Cardiac muscle cell (in vitro differentiated cells and primary cell): Measurements from ENCODE around the gene ISCA2. TPM values are rescaled to one million over a fixed set of nuclear protein-coding genes. Genes with fewer than 3 reads are reported as not detected.

Source experiments
- DNase-seq, 2 donors: peaks; one replicate each; pipeline versions ENCODE4 v3.0.0 to v3.0.0-alpha.2; 2010 to 2017; ENCODE audit warnings: low read depth in 1 of 2, low spot score in 1 of 2
- H3K27ac ChIP-seq: fragments of 200-600 bp; sonication (generic); 2 replicates; pipeline ENCODE4 v1.5.1; 2016
- H3K27me3 ChIP-seq: fragments of 200-600 bp; sonication (generic); 2 replicates; pipeline ENCODE4 v1.6.0; 2016; ENCODE audit warnings: control low read depth
- H3K36me3 ChIP-seq: fragments of 200-600 bp; sonication (generic); 2 replicates; pipeline ENCODE4 v1.5.1; 2016; ENCODE audit warnings: control low read depth
- H3K4me1 ChIP-seq: fragments of 200-600 bp; sonication (generic); 2 replicates; pipeline ENCODE4 v1.8.1; 2017; ENCODE audit warnings: low read depth, mild to moderate bottlenecking, mixed run types
- H3K4me3 ChIP-seq: fragments of 200-600 bp; sonication (generic); 2 replicates; pipeline ENCODE4 v1.5.1; 2016; ENCODE audit warnings: mild to moderate bottlenecking
- H3K9me3 ChIP-seq: fragments of 200-600 bp; sonication (generic); 2 replicates; pipeline ENCODE4 v1.5.1; 2017; ENCODE audit warnings: low read depth, mild to moderate bottlenecking, control low read depth
- CTCF ChIP-seq: IDR thresholded peaks from 2 replicates; pipeline ENCODE4 v1.5.1; 2012; ENCODE audit warnings: low read depth, mild to moderate bottlenecking, low read length
- polyA plus RNA-seq: library from polyadenylated mRNA; unstranded; fragments of >200 nt; fragmentation: Nextera tagmentation; extraction: Ambion mirVana; gene quantifications from 2 replicates; pipeline ENCODE4 v1.2.1, GENCODE V29; 2016
- total RNA-seq: library from RNA; depleted of rRNA; stranded (reverse); fragments of >200 nt; gene quantifications from 2 replicates; pipeline ENCODE4 v1.2.3, GENCODE V29; 2016

The ISCA2 gene
- total and polyA plus RNA-seq, 2 experiments from 2014 or later = 26.5 to 141 TPM

GRCh38 chr14:74518221-74518620 is 24.7 kb downstream of the ISCA2 start:
- no peak for DNase-seq
- Histone ChIP-seq H3K4me1 (no peaks in the 10 kb centered on the region), H3K27me3 (no peaks in the 10 kb centered on the region), H3K27ac (no peak overlapping the region), H3K36me3 (no peaks in the 10 kb centered on the region), H3K9me3 (no peaks in the 10 kb centered on the region), H3K4me3 (no peak overlapping the region)
- TF ChIP-seq CTCF = no peak

- H3K9me3 ChIP-seq = no peaks in the 10 kb centered on the region
- TF ChIP-seq CTCF = no peak
- no peak overlapping the region for H3K27ac ChIP-seq
- no peaks in the 10 kb centered on the region for H3K4me1 ChIP-seq
- H3K4me3 ChIP-seq = no peak overlapping the region
- H3K27me3 ChIP-seq = no peaks in the 10 kb centered on the region
- H3K36me3 ChIP-seq = no peaks in the 10 kb centered on the region
- no peak for DNase-seq
Measured at GRCh38 chr14:74519316-74520074, 25.9 kb downstream of the ISCA2 start.

GRCh38 chr14:74521756-74522155 is 28.2 kb downstream of the ISCA2 start:
- Histone ChIP-seq H3K9me3 (no peaks in the 10 kb centered on the region), H3K4me1 (no peaks in the 10 kb centered on the region), H3K36me3 (no peaks in the 10 kb centered on the region), H3K4me3 (no peak overlapping the region), H3K27me3 (no peaks in the 10 kb centered on the region), H3K27ac (no peak overlapping the region)
- no peak for DNase-seq
- TF ChIP-seq CTCF = no peak

GRCh38 chr14:74522740-74523139 is 29.2 kb downstream of the ISCA2 start:
- Histone ChIP-seq H3K9me3 (no peaks in the 10 kb centered on the region), H3K27ac (no peak overlapping the region), H3K4me3 (no peak overlapping the region), H3K4me1 (no peaks in the 10 kb centered on the region), H3K27me3 (no peaks in the 10 kb centered on the region), H3K36me3 (no peaks in the 10 kb centered on the region)
- no peak for TF ChIP-seq CTCF
- DNase-seq = no peak

- Histone ChIP-seq H3K27ac (no peak overlapping the region), H3K9me3 (no peaks in the 10 kb centered on the region), H3K4me3 (no peak overlapping the region), H3K4me1 (no peaks in the 10 kb centered on the region), H3K36me3 (no peaks in the 10 kb centered on the region), H3K27me3 (no peaks in the 10 kb centered on the region)
- DNase-seq = peak in 1 of 2 donors; percentile 34
- no peak for TF ChIP-seq CTCF
Measured at GRCh38 chr14:74524076-74524811, 30.7 kb downstream of the ISCA2 start.
